Islet precursor cell (in vitro differentiated cells): ENCODE results near the gene FAAH.

Experiments
- DNase-seq: peaks from one replicate; pipeline ENCODE4 v3.0.0-alpha.2; 2018

Gene FAAH

DNA sequence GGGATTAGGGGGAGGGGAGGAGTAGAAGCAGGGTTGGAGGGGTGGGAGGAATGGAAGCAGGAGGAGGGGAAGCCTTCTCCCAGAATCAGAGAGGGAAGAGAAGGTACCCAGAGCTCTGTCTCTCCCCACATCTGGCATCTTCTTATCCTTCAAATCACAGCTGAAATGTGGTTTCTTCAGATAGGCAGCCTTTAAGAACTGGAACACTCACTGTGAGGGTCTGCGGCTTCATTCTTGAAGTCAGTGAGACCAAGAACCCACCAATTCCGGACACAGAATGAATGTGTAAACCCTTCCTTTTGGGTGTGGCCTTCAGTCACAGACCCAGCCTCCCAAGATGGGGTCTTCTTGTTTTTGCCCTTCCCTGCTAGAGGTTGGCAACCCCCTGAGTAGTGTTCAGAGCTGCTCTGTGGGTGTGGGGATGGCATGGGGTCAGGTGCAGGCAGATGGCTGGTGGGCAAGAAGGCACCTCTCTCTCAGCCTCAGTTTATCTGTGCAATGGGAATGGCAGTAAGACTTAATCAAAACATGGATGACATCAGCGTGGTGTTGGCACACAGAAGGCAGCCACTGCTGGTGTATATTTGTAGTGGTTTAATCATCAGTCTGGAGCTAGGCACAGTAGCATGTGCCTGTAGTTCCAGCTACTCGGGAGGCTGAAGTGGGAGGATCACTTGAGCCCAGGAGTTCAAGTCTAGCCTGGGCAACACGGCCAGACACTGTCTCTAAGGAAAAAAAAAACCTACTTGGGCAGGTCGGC is 7.2 kb downstream of the FAAH start:
- DNase-seq = peak; percentile 34

- DNase-seq = peak; percentile 89
These were observed 8.0 kb downstream of the FAAH start for GRCh38 chr1:46401964-46402626.

DNA sequence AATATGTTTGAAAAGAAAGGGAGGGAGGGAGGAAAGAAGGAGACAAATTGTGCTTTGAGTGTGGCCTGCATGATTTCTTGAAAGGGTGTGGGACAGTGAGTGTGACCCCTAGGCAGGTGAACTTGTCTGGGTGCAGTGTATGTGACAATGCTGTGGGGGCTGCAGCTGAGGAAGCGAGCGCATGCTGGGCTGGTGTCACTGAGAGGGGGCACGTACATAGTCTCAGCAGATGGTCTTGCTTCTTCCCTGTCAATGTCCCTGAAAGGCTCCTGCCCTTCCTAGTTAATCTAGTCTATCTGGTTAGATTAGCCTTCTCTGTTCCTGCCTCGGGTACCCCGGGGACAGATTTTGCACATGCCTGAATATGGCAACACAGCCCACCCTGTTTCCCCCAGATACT is 9.8 kb downstream of the FAAH start:
- DNase-seq = no peak

GRCh38 chr1:46404482-46405196 is 10.5 kb downstream of the FAAH start:
- DNase-seq = no peak

DNA sequence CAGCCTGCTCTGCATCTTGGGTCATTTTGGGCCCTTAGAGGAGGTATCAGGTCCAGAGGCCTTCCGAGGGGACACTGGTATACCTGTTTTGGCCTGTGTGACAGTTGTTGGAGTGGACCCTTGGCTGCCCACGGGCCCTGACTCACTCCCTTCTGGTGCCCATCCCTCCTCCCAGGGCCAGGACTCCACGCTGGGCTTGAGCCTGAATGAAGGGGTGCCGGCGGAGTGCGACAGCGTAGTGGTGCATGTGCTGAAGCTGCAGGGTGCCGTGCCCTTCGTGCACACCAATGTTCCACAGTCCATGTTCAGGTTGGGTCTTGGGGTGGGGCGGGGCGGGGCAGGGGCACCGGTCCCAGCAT is 11.1 kb downstream of the FAAH start:
- peak; percentile 47 for DNase-seq

DNA sequence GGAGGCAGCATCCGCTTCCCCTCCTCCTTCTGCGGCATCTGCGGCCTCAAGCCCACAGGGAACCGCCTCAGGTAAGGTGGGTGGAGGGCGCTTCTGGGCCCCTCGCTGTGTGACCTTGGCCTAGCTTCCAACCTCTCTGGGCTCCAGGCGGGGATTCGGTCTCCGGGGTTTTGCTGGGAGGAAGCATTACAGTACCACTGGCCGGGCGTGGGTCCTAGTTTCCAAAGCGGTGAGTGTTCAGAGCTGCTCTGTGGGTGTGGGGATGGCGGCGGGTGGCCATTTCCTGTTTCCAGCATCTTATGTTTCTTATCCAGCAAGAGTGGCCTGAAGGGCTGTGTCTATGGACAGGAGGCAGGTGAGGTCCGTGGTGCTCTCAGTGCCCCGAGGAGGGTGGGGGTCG is 11.6 kb downstream of the FAAH start:
- no peak for DNase-seq

DNA sequence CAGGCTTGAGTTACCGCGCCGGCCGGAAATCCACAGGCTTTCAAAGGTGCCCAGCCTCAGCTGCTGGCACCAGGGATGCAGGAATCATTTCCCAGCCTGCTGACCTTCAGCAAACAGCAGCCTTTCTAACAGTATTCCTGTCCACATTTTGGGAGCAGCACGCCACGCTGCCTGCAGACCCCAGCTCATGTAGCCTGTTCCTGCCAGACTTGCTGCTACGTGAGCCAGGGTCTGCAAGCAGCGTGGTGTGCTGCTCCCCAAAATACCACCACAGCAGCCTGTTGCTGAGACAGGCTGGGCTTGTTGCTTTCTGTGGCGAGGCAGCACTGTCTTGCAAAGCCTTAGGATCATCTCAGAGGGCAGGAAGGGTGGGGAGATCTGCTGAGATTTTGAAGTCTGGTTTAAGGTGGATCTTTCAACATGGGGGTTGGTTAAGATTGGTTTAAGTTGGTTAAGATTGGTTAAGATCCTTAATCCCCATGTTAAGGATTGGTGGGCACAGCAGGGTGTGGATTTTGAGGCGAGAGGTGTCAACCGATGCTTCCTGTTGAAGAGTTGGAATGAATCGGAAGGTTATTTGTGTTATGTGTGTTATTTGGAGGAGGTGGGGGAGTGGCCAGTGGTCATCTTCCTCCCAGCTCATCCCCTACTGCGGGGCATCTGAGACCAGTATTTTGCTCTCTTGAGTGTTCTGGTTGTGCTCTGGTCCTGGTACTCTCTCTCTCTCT is 12.9 kb downstream of the FAAH start:
- DNase-seq = peak; percentile 59

DNA sequence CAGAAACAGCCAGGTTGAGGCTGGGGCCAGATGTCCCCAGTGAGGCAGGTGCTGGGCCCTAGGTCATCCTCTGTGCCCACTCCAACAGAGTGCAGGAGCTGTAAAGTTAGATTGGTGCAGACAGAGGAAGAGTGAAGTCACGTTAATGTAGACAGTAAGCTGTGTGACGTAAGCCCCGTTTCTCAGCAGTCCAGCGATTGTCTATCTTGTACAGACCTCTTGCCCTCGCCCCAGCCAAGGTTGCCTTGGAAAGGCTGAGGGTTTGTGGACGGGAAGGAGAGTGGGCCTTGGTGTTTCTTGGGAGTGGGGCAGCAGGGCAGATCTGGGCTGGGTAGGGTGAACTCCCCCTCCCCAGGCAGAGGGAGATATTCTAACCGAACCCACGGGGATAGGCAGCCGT is 13.5 kb downstream of the FAAH start:
- peak; percentile 45 for DNase-seq

- no peak for DNase-seq
These were observed 14.4 kb downstream of the FAAH start for GRCh38 chr1:46408356-46409062.

DNA sequence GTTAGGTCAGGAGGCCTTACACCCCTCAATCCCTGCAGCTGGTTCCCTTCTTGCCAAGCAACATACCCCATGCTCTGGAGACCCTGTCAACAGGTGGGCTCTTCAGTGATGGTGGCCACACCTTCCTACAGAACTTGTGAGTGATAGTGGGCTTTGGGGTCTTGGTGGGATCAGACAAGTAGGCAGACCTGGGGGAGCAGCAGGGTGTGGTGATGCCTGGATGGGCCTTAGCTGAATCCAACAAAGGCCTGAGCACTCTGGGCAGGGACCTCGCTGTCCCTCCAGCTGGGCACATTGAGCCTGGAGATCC is 14.9 kb downstream of the FAAH start:
- DNase-seq = no peak

DNA sequence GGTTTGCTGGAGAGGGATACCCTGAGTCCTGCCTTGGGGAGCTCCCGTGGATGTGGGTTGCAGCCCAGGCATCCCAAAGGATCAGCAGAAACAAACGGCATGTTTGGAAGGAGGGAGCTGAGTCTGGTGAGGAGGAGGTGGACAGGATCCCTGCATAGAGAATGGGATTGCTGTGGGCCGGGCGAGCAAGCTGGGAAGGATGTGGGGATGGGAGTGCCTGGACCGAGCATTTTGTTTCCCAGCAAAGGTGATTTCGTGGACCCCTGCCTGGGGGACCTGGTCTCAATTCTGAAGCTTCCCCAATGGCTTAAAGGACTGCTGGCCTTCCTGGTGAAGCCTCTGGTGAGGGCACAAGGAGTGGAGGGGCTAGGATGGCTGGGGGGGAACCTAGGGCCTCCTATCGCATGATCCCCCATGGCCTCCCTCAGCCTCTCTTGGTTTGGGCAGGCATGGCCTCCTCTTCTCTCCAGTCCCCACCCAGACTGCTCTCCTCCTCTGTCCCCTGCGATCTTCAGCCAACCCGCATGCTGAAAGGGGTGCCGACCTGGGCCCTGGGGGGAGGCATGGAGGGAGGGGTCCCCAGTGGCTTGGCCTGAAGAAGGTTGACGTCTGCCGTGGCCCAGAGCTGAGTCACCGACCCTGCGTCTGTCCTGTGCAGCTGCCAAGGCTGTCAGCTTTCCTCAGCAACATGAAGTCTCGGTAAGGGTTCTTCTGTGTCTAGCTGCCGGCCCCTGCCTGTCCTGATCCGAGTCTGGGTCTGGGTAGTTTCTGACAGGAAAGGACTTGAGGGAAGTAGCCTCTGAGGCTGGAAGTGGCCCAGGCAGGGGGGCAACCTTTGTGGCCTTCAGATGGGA is 16.3 kb downstream of the FAAH start:
- peak; percentile 52 for DNase-seq

GRCh38 chr1:46411010-46411405 is 16.9 kb downstream of the FAAH start:
- peak; percentile 45 for DNase-seq

GRCh38 chr1:46411601-46412341 is 17.7 kb downstream of the FAAH start:
- DNase-seq = peak; percentile 43

DNA sequence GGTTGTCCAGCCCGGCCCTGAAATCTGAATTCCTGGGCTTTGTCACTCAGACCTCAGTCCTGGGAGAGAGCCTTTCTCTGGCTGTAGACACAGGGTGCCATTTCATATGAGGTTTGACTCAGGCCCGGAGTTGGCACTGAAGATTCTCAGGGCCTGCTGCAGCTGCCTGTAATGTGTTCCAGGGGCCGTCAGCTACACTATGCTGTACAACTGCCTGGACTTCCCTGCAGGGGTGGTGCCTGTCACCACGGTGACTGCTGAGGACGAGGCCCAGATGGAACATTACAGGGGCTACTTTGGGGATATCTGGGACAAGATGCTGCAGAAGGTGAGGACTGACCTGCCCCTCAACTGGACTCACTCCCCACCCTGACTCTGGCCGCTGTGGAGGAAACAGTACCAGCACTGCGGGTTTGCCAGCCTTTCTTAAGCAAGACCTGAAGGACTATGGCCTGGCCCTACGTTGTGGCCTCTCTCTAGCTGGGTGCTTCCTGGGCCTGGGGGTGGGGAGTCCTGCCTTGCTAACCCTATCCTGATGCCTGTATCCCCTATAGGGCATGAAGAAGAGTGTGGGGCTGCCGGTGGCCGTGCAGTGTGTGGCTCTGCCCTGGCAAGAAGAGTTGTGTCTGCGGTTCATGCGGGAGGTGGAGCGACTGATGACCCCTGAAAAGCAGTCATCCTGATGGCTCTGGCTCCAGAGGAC is 18.9 kb downstream of the FAAH start:
- no peak for DNase-seq

GRCh38 chr1:46413596-46413985 is 19.5 kb downstream of the FAAH start:
- peak; percentile 70 for DNase-seq

DNA sequence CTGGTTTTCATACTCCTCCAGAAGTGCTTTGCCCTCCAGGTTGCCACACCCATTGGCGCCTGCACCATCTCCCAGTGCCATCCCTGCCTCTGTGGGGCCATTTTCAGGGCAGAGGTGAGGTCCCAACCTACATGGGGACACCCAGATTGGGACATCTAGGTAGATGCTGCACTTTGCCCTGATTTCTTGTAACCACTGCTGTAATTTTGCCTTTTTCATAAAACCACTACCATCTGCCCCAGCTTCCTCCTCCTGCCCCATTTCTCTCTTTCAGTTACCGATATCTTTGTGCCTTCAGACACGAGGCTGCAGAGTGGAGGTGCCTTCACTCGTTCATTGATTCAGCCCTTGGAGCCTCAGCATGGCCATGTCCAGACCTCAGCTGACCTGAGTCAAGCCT is 21.4 kb downstream of the FAAH start:
- DNase-seq = no peak

- no peak for DNase-seq
These were observed 24.9 kb downstream of the FAAH start for GRCh38 chr1:46418976-46419375.

DNA sequence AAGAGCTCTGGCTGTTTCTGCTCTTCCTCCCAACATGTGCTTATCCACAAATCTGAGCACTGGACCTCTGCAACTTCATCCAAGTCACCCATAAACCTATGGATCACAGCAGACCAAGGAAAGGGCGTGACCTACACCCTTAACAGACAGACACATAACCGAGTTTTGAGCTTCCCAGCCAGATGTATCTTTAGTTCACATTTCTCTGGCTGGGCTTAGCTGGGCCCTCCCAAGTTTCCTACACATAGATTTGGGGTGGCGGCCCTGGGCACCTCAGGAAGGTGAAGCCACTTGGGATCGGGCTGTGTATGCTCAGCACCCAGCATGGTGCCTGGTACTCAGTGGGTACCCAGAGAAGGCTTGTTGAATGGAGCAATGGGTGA is 26.4 kb downstream of the FAAH start:
- no peak for DNase-seq

DNA sequence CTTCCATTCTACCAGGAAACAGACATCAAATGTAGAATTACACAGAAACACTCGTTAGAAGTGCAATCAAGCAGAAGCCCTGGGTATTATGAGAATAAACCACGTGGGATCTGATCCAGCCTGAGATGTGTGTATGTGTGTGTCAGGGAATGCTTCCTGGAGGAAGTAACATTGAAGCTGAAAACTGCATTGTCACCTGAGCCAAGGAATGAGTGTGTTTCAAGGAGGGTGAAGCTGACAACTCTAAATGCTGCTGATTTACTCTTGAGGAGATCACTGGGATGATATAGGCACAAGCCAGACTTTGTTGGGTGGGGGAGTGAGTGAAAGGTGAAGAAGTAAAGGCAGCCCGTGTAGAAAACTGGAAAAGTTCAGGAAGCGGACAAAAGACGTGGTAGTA is 27.6 kb downstream of the FAAH start:
- no peak for DNase-seq

- no peak for DNase-seq
These were observed 28.2 kb downstream of the FAAH start for GRCh38 chr1:46422261-46422871.
